Body of pancreas (tissue), 4 donors: ENCODE measurements around the gene TMCO4. TPM values are rescaled to one million over a fixed set of nuclear protein-coding genes. Genes with fewer than 3 reads are reported as not detected.

Experiments
- ATAC-seq: fragments of 150-250 bp; one replicate; pipeline ENCODE4 v1.9.1; 2016
- DNase-seq, 4 donors: peaks; one replicate each; pipeline ENCODE4 v3.0.0-alpha.2; 2019
- H3K27ac ChIP-seq, 4 donors: fragments of 200-600 bp; sonication (generic); 1 replicate in 3 of 4; 2 replicates in 1 of 4; pipeline versions ENCODE4 v1.5.1 to v1.6.1; 2016 to 2019; ENCODE audit warnings: mild to moderate bottlenecking in 1 of 4, mixed read lengths in 1 of 4, moderate library complexity in 1 of 4
- H3K27me3 ChIP-seq, 2 donors: fragments of 200-600 bp; sonication (generic); one replicate each; pipeline ENCODE4 v1.6.0; 2016; ENCODE audit warnings: mild to moderate bottlenecking in 1 of 2
- H3K36me3 ChIP-seq, 2 donors: fragments of 200-600 bp; sonication (generic); replicated peaks in 1 of 2; 2 replicates each; pipeline ENCODE4 v1.5.1; 2016; ENCODE audit warnings: low read depth in 2 of 2; ENCODE audit not compliant: insufficient read depth in 1 of 2
- H3K4me1 ChIP-seq: fragments of 200-600 bp; sonication (generic); one replicate; pipeline ENCODE4 v1.6.0; 2016
- H3K4me3 ChIP-seq, 2 donors: fragments of 200-600 bp; sonication (generic); 1 replicate in 1 of 2; 2 replicates in 1 of 2; pipeline ENCODE4 v1.5.1; 2016 to 2019
- H3K9me3 ChIP-seq, 3 donors: fragments of 200-600 bp; sonication (generic); 1 replicate in 2 of 3; 2 replicates in 1 of 3; pipeline ENCODE4 v1.5.1; 2016
- POLR2A ChIP-seq, 3 donors: fragments of 450-650 bp; IDR thresholded peaks; one replicate each; pipeline ENCODE4 v1.6.1; 2016; ENCODE audit warnings: antibody characterized with exemption in 3 of 3, mild to moderate bottlenecking in 2 of 3
- WGBS, 2 donors: methylation state at CpG; one replicate each; pipeline ENCODE4 v1.1.5; 2017; 5-methylcytosine and 5-hydroxymethylcytosine counted together
- intact Hi-C: fragments of 100-400 bp; cut with DNase I; formaldehyde crosslinking; loops from one replicate; pipeline ENCODE4 v1.15.1; 2023
- total RNA-seq, 2 donors: library from RNA; depleted of rRNA; stranded (reverse); fragments of >200 nt; gene quantifications; one replicate each; pipeline ENCODE4 v1.1.0, GENCODE V29; 2016
- TF ChIP-seq, protein P1 (sequence below), 7 experiments: fragments of 450-650 bp in 4 of 7; fragments of 200-600 bp in 3 of 7; sonication (generic) in 3 of 7; IDR thresholded peaks; one replicate each; pipeline ENCODE4 v1.5.1; 2016 to 2019; ENCODE audit warnings: antibody characterized with exemption in 7 of 7

The TMCO4 gene
- total RNA-seq, 2 donors from 2014 or later, result 31.3 to 36.3 TPM

DNA sequence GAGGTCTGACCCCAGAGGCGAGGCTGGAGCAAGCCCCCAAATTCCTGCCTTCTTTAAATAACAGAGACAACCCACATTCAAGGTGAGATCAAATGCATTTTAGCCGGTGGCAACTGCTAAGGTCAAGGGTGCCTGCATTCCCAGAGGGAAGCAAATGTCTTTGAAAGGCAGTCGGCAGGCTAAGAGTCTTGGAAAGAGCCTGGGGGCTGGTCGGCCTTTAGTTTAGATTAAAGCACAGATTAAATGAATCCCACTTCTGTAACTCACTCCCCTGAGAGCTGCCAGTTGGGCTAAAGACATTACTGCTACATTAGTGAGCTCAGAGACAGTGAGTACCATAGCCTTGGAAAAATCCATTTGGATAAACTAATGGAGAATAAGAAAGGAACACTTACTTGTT lies 75.8 kb downstream of the TMCO4 start:
- peaks cover 0 to 16% of the 10 kb centered on the region in 2 donors for H3K36me3 ChIP-seq
- 71 to 79% methylated on average over 4 of the region's 4 CpGs for WGBS, 2 donors

DNA sequence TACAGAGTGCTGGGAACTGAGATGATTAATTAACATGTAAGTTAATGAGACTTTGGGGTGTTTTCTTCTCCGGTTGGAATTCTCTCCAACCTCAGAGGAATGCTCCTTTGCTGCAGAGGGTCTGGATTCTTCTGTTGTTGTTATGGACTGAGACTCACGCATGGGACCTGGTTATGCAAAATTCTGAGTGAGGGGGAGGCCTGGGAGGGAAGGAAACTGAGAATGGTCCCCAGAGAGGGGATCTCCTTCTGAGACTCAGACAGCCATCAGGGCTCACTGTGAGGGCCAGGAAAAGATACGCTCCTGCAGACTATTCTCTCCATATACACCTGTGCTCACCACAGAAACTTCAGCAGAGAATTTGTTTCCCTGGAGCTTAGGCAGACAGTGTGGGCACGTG lies 78.7 kb downstream of the TMCO4 start:
- H3K36me3 ChIP-seq, result peaks cover 0 to 6% of the 10 kb centered on the region in 2 donors
- 80 to 89% methylated on average over 4 of the region's 4 CpGs for WGBS, 2 donors
- intact Hi-C loops, result no loop called here

More for the DNA sequence above, 75.8 kb downstream of the TMCO4 start:
- no peak for DNase-seq
- no peak overlapping the region for H3K27ac ChIP-seq
- no peak for ATAC-seq
- no peak overlapping the region for H3K4me3 ChIP-seq
- TF ChIP-seq, protein P1, sequence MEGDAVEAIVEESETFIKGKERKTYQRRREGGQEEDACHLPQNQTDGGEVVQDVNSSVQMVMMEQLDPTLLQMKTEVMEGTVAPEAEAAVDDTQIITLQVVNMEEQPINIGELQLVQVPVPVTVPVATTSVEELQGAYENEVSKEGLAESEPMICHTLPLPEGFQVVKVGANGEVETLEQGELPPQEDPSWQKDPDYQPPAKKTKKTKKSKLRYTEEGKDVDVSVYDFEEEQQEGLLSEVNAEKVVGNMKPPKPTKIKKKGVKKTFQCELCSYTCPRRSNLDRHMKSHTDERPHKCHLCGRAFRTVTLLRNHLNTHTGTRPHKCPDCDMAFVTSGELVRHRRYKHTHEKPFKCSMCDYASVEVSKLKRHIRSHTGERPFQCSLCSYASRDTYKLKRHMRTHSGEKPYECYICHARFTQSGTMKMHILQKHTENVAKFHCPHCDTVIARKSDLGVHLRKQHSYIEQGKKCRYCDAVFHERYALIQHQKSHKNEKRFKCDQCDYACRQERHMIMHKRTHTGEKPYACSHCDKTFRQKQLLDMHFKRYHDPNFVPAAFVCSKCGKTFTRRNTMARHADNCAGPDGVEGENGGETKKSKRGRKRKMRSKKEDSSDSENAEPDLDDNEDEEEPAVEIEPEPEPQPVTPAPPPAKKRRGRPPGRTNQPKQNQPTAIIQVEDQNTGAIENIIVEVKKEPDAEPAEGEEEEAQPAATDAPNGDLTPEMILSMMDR (IDR thresholded peaks at IDR 0.05), result no peak
- no peak for TF ChIP-seq POLR2A (IDR thresholded peaks at IDR 0.05)
- H3K9me3 ChIP-seq, result no peaks in the 10 kb centered on the region
- H3K4me1 ChIP-seq, result no peaks in the 10 kb centered on the region
- intact Hi-C loops, result no loop called here
- H3K27me3 ChIP-seq, result no peaks in the 10 kb centered on the region

DNA sequence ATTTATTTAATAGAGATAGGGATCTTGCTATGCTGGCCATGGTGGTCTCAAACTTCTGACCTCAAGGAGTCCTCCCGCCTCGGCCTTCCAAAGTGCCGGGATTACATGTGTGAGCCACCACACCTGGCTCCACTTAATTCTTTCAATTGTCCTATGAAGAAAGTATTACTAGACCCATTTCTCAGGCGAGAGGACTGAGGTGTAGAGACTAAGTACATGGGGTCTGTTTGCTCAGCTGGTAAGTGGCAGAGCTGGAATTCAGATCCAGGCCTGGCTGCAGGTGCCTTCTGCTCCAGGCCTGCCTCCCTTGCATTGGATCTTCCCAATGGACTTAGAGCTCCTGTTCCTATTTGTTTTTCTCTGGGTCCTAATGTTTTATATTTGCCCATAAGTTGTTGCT lies 79.5 kb downstream of the TMCO4 start:
- intact Hi-C loops, result no loop called here
- Histone ChIP-seq H3K27me3 (no peaks in the 10 kb centered on the region), H3K9me3 (no peaks in the 10 kb centered on the region), H3K27ac (no peak overlapping the region), H3K4me3 (no peak overlapping the region), H3K36me3 (no peaks in the 10 kb centered on the region), H3K4me1 (no peaks in the 10 kb centered on the region)
- TF ChIP-seq POLR2A (IDR thresholded peaks at IDR 0.05), result no peak
- DNase-seq, result no peak
- WGBS, 2 donors, result 89 to 99% methylated on average over 4 of the region's 4 CpGs
- ATAC-seq, result no peak

More for the DNA sequence above, 78.7 kb downstream of the TMCO4 start:
- Histone ChIP-seq H3K4me3 (no peak overlapping the region), H3K27me3 (no peaks in the 10 kb centered on the region), H3K9me3 (no peaks in the 10 kb centered on the region), H3K27ac (no peak overlapping the region), H3K4me1 (no peaks in the 10 kb centered on the region)
- ATAC-seq (no peak), DNase-seq (no peak)
- no peak for TF ChIP-seq POLR2A (IDR thresholded peaks at IDR 0.05)
- TF ChIP-seq, protein P1 (IDR thresholded peaks at IDR 0.05), result no peak

DNA sequence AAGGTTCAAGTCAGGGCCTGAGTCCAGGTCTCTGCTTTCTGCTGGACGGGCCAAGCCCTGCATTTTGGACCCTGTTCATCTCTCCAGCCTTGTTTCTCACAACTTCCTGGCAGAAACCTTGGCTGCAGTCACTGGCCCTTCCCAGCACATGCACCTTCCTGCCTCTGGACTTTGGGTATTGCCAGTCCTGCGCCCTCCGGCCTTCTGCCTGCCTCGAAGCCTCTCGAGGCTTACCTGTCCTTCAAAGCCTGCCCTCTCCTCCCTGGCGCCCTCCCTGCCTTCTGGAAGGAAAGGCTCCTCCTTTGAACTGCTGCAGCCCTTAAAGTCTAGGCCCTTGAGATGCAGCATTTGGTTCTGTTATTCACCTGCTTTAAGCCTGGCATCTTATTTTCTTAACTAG lies 82.2 kb downstream of the TMCO4 start:
- 84 to 85% methylated on average over 6 of the region's 6 CpGs for WGBS, 2 donors
- Histone ChIP-seq H3K9me3 (no peaks in the 10 kb centered on the region), H3K36me3 (no peaks in the 10 kb centered on the region), H3K27ac (no peak overlapping the region), H3K27me3 (no peaks in the 10 kb centered on the region), H3K4me1 (no peaks in the 10 kb centered on the region), H3K4me3 (no peak overlapping the region)
- TF ChIP-seq POLR2A (IDR thresholded peaks at IDR 0.05), result no peak
- TF ChIP-seq, protein P1 (IDR thresholded peaks at IDR 0.05), result no peak
- DNase-seq, result no peak
- intact Hi-C loops, result no loop called here
- ATAC-seq, result no peak

DNA sequence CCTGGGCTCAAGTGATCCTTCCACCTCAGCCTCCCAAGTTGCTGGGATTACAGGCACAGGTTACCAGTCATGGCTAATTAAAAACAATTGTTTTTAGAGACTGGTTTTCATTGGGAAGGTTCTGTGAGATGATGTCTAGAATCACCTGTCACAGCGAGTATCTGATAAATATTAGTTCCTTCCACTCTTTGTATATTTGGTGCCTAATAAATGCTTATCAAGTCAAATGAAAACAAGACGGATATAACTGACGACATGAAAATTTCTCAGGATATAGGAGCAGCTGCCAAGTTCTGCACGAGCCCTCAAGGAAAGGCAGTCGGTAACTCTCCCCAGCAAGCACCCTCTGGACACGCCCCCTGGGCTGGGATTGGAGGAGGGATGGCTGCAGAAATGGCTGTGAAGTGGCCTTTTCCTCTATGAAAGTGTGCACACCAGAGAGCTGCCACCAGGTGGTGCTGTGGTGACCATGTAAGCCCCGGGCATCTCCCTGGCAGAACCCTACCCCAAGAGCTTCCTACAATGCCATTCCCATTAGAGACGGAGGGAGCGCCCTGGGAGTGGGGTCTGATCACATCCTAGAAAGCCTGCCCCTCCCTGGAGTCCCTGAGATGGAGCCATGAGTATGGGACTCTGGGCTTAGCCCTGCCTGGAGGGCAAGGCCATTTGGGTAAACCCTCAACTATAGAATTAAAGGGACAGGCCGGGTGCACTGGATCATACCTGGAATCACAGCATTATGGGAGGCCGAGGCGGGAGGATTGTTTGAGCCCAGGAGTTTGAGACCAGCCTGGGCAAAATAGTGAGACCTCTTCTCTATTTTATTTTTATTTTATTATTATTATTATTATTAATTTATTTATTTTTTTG lies 84.1 kb downstream of the TMCO4 start:
- Histone ChIP-seq H3K27ac (no peak overlapping the region), H3K4me3 (no peak overlapping the region), H3K27me3 (no peaks in the 10 kb centered on the region), H3K9me3 (no peaks in the 10 kb centered on the region), H3K36me3 (no peaks in the 10 kb centered on the region), H3K4me1 (no peaks in the 10 kb centered on the region)
- ATAC-seq (peak; percentile 99), DNase-seq (peak; percentile 90 to 95 (median 92))
- no peak for TF ChIP-seq POLR2A (IDR thresholded peaks at IDR 0.05)
- TF ChIP-seq, protein P1 (IDR thresholded peaks at IDR 0.05), result peak; percentile 69 to 84 (median 80)
- 35% methylated on average over 12 of the region's 12 CpGs for WGBS, 2 donors
- intact Hi-C loops, result no loop called here
